Prostate gland (tissue), 2 donors: ENCODE data around the gene LAMA2.

Experiments
- POLR2A ChIP-seq: fragments of 450-650 bp; IDR thresholded peaks from one replicate; pipeline ENCODE4 v1.6.1; 2016; ENCODE audit warnings: antibody characterized with exemption, mild to moderate bottlenecking
- POLR2AphosphoS5 ChIP-seq: sonication (generic); formaldehyde crosslinking; IDR thresholded peaks from one replicate; pipeline ENCODE4 v1.6.1; 2017; ENCODE audit warnings: antibody characterized with exemption
- TF ChIP-seq, protein P1 (sequence below), 4 experiments: fragments of 200-600 bp in 2 of 4; fragments of 450-650 bp in 2 of 4; sonication (generic) in 2 of 4; IDR thresholded peaks; 1 replicate in 3 of 4; 2 replicates in 1 of 4; pipeline ENCODE4 v1.5.1; 2016 to 2019; ENCODE audit warnings: antibody characterized with exemption in 4 of 4, mild to moderate bottlenecking in 2 of 4, moderate library complexity in 2 of 4

DNA sequence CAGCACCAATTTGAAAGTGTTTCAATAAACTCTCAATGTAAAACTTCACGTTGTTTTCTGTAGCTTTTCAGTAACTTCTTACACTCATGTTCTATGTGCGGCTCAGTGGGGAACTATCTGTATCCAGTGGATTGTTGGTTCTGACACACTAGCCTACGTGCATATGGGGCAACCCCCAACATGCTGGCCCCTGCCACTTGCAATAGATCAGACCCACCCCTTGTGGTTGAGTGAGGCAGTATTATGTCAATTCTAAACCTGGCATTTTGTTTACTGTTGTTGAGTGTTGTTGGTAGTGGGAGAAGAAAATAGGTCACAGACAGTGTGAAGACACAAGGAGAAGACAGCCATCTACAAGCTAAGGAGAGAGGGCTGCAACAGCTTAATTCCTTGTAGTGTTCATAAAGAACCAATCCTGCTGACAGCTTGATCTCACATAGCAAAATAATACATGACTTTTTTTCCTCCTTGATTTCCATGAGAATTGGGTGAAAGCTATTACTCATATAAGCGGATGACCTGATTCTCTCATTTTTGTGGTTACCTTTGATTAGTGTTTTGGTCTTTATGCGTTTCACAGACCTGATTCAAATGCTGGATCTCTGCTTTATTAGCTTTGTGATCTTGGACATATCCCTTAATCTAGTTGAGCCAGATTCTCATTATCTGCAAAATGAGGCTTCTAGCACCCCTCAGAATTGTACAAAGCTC, 320.4 kb downstream of the LAMA2 start:
- TF ChIP-seq, protein P1, sequence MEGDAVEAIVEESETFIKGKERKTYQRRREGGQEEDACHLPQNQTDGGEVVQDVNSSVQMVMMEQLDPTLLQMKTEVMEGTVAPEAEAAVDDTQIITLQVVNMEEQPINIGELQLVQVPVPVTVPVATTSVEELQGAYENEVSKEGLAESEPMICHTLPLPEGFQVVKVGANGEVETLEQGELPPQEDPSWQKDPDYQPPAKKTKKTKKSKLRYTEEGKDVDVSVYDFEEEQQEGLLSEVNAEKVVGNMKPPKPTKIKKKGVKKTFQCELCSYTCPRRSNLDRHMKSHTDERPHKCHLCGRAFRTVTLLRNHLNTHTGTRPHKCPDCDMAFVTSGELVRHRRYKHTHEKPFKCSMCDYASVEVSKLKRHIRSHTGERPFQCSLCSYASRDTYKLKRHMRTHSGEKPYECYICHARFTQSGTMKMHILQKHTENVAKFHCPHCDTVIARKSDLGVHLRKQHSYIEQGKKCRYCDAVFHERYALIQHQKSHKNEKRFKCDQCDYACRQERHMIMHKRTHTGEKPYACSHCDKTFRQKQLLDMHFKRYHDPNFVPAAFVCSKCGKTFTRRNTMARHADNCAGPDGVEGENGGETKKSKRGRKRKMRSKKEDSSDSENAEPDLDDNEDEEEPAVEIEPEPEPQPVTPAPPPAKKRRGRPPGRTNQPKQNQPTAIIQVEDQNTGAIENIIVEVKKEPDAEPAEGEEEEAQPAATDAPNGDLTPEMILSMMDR (IDR thresholded peaks at IDR 0.05), result no peak
- no peak for TF ChIP-seq POLR2A
- TF ChIP-seq POLR2AphosphoS5, result no peak
